ENCODE data around the gene SIX5.
"Not testable (repeated sequence)": the region's sequence is repeated elsewhere in the genome, so short reads cannot be mapped to it uniquely, and the experiment has no call there.

Gene SIX5

DNA sequence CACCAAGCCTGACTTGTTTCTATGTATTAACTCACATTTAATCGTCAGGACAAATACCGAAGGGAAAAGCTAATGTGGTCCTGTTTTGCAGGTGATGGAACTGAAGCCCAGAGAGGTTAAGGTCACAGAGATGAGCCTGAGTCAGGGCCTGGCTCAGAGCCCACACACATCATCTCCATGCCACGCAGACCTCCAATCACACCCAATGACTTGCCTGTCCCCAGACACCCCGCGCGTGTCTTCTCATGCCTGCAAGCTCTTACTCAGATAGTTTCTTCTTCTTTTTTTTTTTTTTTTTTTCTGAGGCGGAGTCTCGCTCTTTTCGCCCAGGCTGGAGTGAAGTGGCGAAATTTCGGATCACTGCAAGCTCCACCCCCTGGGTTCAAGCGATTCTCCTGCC lies 16.4 kb downstream of the SIX5 start:
- no peak for DNase-seq

GRCh38 chr19:45751483-45751882 lies 17.6 kb downstream of the SIX5 start:
- DNase-seq, result not testable (repeated sequence)

DNA sequence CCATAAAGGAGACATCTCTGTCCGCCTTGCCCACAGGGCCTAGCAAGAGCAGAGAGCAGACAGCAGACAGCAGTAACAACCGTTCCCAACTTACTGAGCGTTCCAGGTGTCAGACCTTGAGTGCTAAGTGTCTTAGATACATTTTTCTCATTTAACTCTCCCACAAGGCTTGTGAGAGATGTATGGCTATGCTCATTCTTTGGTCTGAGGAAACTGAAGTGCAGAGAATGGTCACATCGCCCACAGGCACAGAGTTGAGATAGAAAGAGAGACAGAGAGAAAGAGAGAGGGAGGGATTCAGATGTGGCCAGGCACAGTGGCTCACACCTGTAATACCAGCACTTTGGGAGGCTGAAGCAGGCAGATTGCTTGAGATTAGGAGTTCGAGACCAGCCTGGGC lies 21.5 kb downstream of the SIX5 start:
- no peak for DNase-seq

- no peak for DNase-seq
Measured at GRCh38 chr19:45746866-45747265, 22.2 kb downstream of the SIX5 start.

GRCh38 chr19:45745606-45746005 lies 23.4 kb downstream of the SIX5 start:
- DNase-seq, result no peak

- DNase-seq, result no peak
Measured at GRCh38 chr19:45742969-45743368, 26.1 kb downstream of the SIX5 start.

DNA sequence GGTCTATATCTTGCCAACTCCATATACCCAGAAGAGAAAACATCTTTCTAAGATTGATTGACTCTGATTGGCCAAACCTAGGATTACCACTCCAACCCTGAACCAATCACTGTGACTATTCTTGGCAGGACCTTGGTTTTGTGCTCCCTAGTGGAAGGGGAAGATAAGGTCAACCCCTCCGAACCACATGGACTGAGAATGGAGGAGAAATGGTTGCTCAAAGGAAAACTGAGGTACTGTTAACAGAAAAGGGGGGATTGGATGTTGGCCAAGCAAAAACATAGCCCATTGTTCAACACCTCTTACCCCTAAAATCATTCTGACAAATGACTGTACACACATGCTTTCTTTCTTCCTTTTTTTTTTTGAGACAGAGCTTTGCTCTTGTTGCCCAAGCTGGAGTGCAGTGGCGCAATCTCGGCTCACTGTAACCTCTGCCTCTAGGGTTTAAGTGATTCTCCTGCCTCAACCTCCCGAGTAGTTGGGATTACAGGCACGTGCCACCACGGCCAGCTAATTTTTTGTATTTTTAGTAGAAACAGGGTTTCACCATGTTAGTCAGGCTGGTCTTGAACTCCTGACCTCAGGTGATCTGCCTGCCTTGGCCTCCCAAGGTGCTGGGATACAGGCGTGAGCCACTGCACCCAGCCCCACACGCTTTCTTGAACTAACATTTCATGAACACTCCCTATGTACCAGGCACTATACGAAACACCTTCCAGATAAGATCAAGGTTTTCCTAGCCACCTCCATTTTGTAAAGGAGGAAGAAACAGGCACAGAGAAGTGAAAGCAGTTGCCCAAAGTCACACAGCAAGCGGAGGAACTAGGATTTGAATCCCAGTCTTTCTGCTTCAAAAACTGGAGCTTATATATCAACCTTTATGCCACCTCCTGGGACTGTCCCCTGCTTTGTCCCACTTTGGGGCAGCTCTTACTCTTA lies 29.3 kb downstream of the SIX5 start:
- DNase-seq, result no peak

DNA sequence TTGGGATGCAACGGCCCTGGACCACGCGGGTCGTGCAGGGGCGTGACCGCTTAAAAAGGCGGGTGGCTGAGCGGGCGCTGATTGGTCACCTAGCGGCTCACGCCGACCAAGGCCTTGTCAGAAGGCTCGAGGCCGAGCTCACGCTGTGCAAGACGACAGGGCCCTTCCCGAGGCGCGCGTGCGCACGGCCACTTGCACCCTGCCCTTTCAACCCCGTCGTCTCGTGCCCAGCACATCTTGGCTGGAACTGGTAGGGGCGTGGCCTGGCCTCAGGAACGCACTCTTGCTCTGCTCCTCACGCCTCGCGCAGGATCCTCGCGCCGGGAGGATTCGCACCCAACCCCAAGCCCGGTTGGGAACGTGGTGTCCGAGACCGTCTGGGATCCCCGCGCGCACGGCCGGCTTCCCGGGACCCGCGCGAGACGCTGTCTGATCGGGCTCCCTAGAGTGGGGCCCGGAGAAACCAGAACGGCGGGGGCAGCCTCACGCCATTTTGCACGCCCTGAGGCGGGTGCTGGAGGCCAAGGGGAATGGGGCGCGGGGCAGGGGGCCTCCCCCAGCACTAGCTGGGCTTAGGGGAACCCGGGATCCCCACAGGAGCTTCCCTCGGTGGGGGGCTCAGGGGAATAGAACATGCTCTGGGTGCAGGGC lies 35.8 kb downstream of the SIX5 start, which contains the start of gene MEIOSIN:
Gene MEIOSIN (plus strand): TSS at position 280 of the 651 bp plus-strand sequence. CDS start 1,938 bp downstream, outside the sequence.
- no peak for DNase-seq

DNA sequence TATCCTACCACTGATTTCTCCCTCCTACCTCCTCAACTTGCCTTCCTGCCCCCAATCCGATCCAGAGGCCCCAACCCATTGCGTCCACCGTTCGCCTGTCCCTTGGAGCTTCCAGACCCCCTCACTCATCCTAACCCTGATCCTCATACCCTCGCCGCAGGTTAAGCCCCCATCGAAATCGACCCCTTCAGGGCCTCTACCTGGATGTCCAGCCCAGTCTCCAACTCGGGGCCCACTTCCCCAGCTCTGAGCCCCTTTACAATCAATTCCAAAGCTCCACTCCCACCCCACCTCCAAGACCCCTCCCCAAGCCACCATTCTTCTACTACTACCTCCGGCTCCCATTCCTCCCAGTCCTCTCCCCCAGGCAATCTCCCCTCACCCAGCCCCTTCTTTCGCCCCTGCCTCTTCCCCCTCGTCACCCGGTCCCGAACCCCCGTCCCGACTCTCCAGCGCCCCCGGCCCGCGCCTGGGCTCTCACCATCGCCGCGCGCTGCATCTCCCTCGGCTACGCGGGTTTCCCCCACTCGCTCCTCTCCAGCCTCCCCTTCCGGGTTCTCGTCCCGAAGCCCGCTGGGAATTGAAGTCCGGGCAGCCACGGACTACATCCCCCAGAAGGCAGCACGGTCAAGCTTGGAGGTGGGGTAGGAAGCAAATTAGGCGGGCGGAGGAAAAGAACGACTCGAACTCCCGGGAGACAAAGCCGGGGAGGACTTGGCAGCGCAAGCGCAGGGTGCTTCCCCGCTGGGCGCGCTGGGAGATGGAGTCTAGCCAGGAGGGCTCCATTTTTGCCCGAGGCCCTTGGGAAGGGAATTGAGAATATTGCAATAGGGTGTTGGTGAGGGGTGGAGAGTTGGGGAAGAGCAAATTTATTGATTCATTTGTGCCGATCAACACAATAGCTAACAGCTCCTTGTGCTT lies 38.4 kb downstream of the SIX5 start, which contains the start of gene FBXO46:
Gene FBXO46 (minus strand): TSS at position 529 of the 921 bp plus-strand sequence. CDS start 17,401 bp downstream, outside the sequence.
- DNase-seq, result peak; percentile 98

- DNase-seq, result no peak
Measured at GRCh38 chr19:45729800-45730290, 39.2 kb downstream of the SIX5 start.

DNA sequence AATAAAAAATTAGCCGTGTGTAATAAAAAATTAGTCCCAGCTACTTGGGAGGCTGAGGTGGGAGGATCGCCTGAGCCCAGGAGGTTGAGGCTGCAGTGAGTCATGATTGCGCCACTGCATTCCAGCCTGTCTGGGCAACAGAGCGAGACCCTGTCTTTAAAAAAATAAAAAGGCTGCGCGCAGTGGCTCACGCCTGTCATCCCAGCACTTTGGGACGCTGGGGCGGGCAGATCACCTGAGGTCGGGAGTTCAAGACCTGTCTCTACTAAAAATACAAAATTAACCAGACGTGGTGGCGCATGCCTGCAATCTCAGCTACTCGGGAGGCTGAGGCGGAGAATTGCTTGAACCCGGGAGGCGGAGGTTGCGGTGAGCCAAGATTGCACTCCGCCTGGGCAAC lies 40.4 kb downstream of the SIX5 start:
- DNase-seq, result not testable (repeated sequence)

DNA sequence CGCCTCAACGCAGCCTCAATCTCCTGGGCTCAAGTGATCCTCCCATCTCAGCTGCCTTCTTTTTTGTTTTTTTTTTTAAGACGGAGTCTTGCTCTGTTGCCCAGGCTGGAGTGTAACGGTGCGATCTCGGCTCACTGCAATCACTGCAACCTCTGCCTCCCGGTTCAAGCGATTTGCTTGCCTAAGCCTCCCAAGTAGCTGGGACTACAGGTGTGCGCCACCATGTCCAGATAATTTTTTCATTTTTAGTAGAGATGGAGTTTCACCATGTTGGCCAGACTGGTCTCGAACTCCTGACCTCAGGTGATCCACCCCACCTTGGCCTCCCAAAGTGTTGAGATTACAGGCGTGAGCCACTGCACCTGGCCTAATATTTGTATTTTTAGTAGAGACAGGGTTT lies 49.0 kb downstream of the SIX5 start:
- not testable (repeated sequence) for DNase-seq

DNA sequence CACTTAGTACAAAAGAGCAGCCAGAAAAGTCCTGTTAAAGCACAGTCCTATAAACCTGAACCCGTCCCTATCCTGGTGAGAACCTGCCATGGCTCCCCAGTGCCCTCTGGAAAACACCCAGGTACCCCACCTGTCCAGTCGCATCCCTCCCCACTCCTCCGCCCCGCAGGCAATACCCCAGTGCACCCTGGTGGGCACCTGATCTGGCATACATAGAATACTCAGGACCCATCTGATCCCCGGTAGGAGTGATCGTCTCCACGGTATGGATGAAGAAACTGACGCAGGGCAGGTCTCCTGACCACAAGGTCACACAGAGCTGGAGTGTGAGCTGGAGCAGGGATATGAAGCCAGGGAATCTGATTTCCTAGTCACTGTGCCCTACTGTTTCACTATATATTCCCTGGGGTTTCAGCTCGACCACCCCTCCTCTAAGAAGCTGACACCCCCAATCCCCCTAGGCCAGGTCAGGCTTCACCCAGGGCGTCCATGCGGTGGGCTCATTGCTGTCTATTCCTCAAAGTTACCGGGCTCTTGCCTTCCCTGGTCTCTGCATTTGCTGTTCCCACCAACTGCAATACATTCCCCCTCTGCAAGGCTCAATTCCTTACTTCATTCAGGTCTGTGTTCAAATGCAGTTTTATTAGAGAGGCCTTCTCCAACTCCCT lies 50.9 kb downstream of the SIX5 start:
- no peak for DNase-seq

- peak; percentile 99 for DNase-seq
Measured at GRCh38 chr19:45717131-45717982, 51.7 kb downstream of the SIX5 start.

DNA sequence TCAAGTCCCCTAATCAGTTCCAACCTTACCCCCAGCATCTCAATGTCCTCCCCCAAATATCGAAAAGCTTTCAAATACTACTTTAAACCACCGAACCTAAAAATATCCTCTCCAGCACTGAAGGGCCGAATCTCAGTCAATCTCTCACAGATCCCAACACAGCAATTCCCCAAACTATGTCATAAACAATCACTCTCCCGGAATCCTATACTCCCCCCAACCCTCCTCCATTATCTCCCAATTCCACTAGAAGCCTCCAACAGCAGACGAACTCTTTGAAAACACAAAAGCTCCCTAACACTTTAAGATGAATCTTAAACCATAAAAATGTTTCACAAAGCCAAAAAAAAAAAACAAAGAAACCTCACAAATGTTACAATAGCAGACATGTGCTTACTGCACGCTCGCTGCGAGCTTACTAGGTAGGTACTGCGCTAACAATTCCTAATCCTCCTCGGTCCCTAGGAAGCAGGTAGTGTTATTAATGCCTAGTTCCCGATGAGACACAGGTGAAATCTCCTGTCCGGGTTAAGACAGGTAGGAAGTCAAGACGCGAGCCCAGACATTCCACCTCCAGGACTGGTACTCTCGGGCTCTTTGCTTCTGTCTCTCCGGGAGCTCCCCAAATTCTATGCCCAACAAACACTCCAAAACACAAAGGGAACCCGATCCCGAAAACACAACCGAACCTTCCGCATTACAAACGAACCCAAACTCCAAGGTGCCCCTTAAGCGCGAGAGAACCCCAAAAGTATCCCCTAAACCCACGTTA lies 52.5 kb downstream of the SIX5 start:
- DNase-seq, result peak; percentile 51

DNA sequence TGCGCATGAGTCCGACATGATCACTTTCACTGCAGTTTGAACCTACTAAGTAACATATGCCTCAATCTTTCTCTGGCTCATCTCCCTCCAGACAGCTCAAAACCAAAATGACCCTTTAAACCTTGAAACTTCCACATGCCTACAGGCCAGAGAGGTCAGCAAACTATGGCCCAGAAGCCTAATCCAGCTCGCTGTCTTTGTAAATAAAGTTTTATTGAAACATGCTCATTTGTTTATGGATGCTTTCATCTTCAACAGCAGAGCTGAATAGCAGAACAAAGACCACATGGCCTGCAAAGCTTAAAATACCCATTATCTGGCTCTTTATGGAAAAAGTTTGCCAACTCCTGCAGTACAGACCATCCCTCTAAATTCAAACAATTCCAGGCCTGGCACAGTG lies 53.9 kb downstream of the SIX5 start:
- DNase-seq, result no peak
